ENCODE measurements around the gene BRAF. TPM values are rescaled to one million over a fixed set of nuclear protein-coding genes. Genes with fewer than 3 reads are reported as not detected.
A peak's percentile ranks its signal among the peaks of the same experiment; 100 is the strongest.
"Not testable (repeated sequence)": the region's sequence is repeated elsewhere in the genome, so short reads cannot be mapped to it uniquely, and the experiment has no call there.

The BRAF gene
- polyA plus RNA-seq, 6 donors from 2014 or later = 14.8 to 27.9 (median 21.1) TPM

DNA sequence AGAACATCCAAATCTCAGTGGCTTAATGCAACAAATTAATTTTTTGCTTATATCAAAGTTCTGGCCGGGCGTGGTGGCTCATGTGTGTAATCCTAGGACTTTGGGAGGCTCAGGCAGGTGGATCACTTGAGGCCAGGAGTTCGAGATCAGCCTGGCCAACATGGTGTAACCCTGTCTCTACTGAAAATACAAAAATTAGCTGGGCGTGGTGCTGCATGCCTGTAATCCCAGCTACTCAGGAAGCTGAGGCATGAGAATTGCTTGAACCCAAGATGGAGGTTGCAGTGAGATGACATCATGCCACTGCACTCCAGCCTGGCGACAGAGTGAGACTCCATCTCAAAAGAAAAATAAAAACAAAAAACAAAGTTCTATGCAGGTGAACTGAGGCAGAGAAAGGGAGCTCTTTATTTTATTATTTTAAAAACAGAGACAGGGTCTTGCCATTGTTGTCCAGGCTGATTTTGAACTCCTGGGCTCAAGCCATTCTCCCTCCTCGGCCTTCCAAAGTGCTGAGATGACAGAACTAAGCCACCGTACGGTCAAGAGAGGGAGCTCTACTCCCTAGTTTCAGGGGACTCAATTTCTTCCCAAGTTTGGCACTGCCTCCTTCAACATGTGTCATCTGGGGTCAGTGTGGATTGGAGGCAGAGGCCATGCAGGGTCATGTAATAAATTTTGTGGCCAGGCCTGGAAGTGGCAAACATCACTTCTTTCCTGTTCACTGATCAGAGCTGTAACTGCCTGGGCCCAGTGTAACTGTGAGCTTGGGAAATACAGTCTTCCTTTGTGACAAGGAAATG is 249.6 kb downstream of the BRAF start:
- Mint-ChIP-seq H3K27me3 (no peaks in the 10 kb centered on the region), H3K36me3 (peaks cover 0 to 22% of the 10 kb centered on the region in 2 donors), H3K4me3 (peak overlapping the region in 7 of 8 donors; percentile 61 to 94 (median 90)), H3K27ac (peak overlapping the region; percentile 36 to 96 (median 94)), H3K9me3 (no peaks in the 10 kb centered on the region), H3K4me1 (peaks cover 41 to 57% (median 55%) of the 10 kb centered on the region in 3 donors)
- DNase-seq = no peak
- no peak for ATAC-seq (ENCODE audit: low read depth in 2 of 2)

- ATAC-seq (ENCODE audit: low read depth in 2 of 2) (peak; percentile 22 to 39), DNase-seq (peak; percentile 63)
- peak overlapping the region in 5 of 6 donors; percentile 79 to 96 (median 93) for H3K27ac Mint-ChIP-seq
- peak overlapping the region; percentile 88 to 94 (median 90) for H3K4me3 Mint-ChIP-seq
- no peaks in the 10 kb centered on the region for H3K9me3 Mint-ChIP-seq
- H3K27me3 Mint-ChIP-seq = no peaks in the 10 kb centered on the region
- peaks cover 43 to 57% (median 55%) of the 10 kb centered on the region in 3 donors for H3K4me1 Mint-ChIP-seq
- peaks cover 0 to 20% of the 10 kb centered on the region in 2 donors for H3K36me3 Mint-ChIP-seq
Observed at GRCh38 chr7:140674356-140674800, 250.4 kb downstream of the BRAF start.

GRCh38 chr7:140673774-140674155 is 251.0 kb downstream of the BRAF start:
- ATAC-seq (ENCODE audit: low read depth in 2 of 2) (no peak), DNase-seq (no peak)
- Mint-ChIP-seq H3K27me3 (no peaks in the 10 kb centered on the region), H3K27ac (peak overlapping the region in 5 of 6 donors; percentile 79 to 95 (median 93)), H3K4me1 (peaks cover 45 to 57% (median 55%) of the 10 kb centered on the region in 3 donors), H3K4me3 (peak overlapping the region; percentile 88 to 94 (median 90)), H3K9me3 (no peaks in the 10 kb centered on the region), H3K36me3 (peaks cover 0 to 14% of the 10 kb centered on the region in 2 donors)

DNA sequence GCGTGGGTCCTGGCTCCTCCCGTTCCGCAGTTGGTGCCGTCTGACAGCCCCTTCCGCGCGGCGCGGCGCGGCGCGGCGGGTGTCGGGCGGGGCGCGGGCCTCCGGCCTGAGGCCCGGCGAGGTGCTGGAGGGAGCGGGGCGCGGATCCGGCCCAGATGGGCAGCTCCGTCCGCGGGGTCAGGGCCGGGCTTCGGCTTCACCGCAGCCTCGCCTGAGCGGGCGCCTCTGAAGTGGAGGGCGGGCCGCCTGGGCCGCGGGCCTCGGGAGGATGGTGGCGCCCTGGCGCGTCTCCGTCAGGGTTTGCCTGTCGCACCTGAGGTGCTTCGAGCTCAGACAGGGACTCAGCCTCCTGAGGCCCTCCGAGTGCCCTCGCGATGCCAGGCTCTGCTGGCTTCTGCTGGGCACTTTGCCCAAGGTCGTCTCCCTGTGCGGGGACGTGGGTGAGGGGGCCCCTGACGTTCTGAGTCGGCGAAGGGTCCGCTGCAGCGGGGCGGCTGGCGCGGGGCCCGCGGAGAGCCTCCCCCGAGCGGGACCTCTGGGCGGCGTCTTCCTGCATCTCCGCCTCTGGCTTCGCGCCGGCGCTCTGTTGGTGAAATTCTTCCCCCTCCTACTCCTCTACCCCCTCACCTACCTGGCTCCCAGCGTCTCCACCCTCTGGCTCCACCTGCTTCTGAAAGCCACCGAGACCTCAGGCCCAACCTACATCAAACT is 251.5 kb downstream of the BRAF start:
- Mint-ChIP-seq H3K27me3 (no peaks in the 10 kb centered on the region), H3K4me3 (peak overlapping the region; percentile 88 to 94 (median 90)), H3K27ac (peak overlapping the region in 4 of 6 donors; percentile 87 to 95 (median 94)), H3K36me3 (peaks cover 0 to 9% of the 10 kb centered on the region in 2 donors), H3K4me1 (peaks cover 41 to 59% (median 50%) of the 10 kb centered on the region in 3 donors), H3K9me3 (no peaks in the 10 kb centered on the region)
- ATAC-seq (ENCODE audit: low read depth in 2 of 2) = peak; percentile 66 to 69
- peak; percentile 65 for DNase-seq

GRCh38 chr7:140672382-140673062 is 252.2 kb downstream of the BRAF start, which contains the start of gene ADCK2:
Gene ADCK2, plus strand, starts transcription at chr7:140672945. Its CDS starts 386 bp downstream, at chr7:140673331.
- Mint-ChIP-seq H3K4me3 (peak within 1 kb of the TSS; percentile 88 to 94 (median 90)), H3K27ac (peak within 1 kb of the TSS; percentile 9 to 95 (median 90)), H3K9me3 (no peaks in the 10 kb centered on the region), H3K27me3 (no peaks in the 10 kb centered on the region), H3K4me1 (peaks cover 34 to 53% (median 43%) of the 10 kb centered on the region in 3 donors), H3K36me3 (peaks cover 0 to 2% of the 10 kb centered on the region in 2 donors)
- ATAC-seq (ENCODE audit: low read depth in 2 of 2) (peak; percentile 61 to 65), DNase-seq (peak; percentile 69)

- Mint-ChIP-seq H3K27me3 (no peaks in the 10 kb centered on the region), H3K4me3 (peak overlapping the region; percentile 71 to 91 (median 86)), H3K9me3 (no peaks in the 10 kb centered on the region), H3K27ac (peak overlapping the region in 1 of 6 donors; percentile 41), H3K36me3 (no peaks in the 10 kb centered on the region), H3K4me1 (peaks cover 31 to 48% (median 41%) of the 10 kb centered on the region in 3 donors)
- ATAC-seq (ENCODE audit: low read depth in 2 of 2) (no peak), DNase-seq (no peak)
Observed at GRCh38 chr7:140671966-140672365, 252.8 kb downstream of the BRAF start.

DNA sequence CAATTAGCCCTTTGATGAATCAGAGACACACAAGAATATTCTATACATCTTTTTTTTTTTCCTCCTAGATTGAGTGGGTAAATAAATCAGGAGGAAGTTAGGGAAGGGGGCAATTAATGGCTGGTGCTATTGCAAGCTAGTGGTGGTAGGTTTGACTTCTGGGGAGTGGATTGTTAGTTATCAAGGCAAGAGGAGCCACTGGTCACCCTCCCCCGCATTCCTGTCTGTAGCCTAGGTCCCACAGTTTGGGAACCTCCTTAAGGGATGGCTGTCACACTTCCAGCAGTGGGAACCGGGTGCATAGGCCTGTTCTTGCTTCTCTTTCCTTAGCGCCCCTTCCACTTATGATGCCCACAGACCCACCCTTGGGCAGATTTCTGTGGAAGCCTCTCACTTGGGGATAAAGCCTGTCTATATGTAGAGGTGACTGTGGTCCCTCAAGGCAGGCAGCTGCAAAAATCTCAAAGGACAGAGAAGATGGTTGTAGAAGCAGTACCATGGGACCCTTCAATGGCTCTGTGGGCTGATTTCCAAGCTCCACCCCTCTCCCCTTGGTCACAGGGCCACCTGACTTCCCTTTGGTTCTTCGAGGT is 254.3 kb downstream of the BRAF start:
- ATAC-seq (ENCODE audit: low read depth in 2 of 2) (no peak), DNase-seq (no peak)
- no peaks in the 10 kb centered on the region for H3K9me3 Mint-ChIP-seq
- no peak overlapping the region for H3K27ac Mint-ChIP-seq
- no peaks in the 10 kb centered on the region for H3K27me3 Mint-ChIP-seq
- peaks cover 22 to 33% (median 26%) of the 10 kb centered on the region in 3 donors for H3K4me1 Mint-ChIP-seq
- H3K36me3 Mint-ChIP-seq = no peaks in the 10 kb centered on the region
- H3K4me3 Mint-ChIP-seq = peak overlapping the region in 3 of 8 donors; percentile 4 to 82 (median 52)

DNA sequence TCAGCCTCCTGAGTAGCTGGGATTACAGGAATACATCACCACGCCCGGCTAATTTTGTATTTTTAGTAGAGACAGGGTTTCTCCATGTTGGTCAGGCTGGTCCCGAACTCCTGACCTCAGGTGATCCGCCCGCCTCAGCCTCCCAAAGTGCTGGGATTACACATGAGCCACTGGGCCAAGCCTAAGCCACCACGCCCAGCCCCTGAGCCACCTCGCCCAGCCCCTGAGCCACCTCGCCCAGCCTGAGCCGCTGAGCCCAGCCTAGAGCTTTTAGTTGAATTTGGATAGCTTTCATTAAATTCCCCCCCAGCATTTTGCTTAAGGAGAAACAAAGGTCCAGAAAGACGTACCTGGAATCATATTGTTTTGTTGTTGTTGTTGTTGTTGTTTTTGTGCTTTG is 254.9 kb downstream of the BRAF start:
- ATAC-seq (ENCODE audit: low read depth in 2 of 2); H3K9me3 Mint-ChIP-seq; H3K27ac Mint-ChIP-seq; DNase-seq; H3K36me3 Mint-ChIP-seq; H3K27me3 Mint-ChIP-seq: not testable (repeated sequence)
- Mint-ChIP-seq H3K4me3 (peak overlapping the region in 3 of 8 donors; percentile 41 to 70 (median 52)), H3K4me1 (peaks cover 17 to 27% (median 20%) of the 10 kb centered on the region in 3 donors)

DNA sequence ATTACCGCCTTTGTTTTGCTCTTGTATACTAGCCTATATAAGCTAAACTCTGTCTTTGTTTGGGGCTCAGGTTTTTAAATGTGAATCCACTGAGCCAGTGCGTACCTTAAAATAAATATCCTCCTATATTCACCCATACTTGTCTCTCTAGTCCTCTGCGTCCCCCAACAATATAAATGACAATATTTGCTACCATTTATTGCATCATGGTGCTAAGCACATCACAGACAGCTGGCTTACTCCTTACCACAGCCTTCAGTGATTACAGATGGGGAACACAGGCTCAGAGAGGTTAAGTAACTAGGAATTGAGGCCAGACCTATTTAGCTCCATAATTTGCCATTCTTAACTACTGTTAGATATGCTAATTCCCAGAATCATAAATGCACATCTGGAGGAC is 255.4 kb downstream of the BRAF start:
- Mint-ChIP-seq H3K4me1 (peaks cover 15 to 22% (median 15%) of the 10 kb centered on the region in 3 donors), H3K4me3 (peak overlapping the region in 1 of 8 donors; percentile 52), H3K36me3 (no peaks in the 10 kb centered on the region), H3K9me3 (no peaks in the 10 kb centered on the region), H3K27me3 (no peaks in the 10 kb centered on the region), H3K27ac (no peak overlapping the region)
- DNase-seq = no peak
- no peak for ATAC-seq (ENCODE audit: low read depth in 2 of 2)

Other genes with a start within 250 kb of the BRAF start
- 100 to 1,000 TPM; 298 to 433 (median 362) TPM for gene NDUFB2, start 228.2 kb downstream of the BRAF start, polyA plus RNA-seq (ENCODE audit: low read depth in 6 of 6)
- 10 to 100 TPM; 39.2 to 69.1 (median 50.1) TPM for gene MRPS33, start 90.0 kb upstream of the BRAF start, polyA plus RNA-seq (ENCODE audit: low read depth in 6 of 6)
- gene TMEM178B, start 149.1 kb upstream of the BRAF start, polyA plus RNA-seq (ENCODE audit: low read depth in 6 of 6) = not detected